ENCODE measurements around the gene SMIM10. TPM values are rescaled to one million over a fixed set of nuclear protein-coding genes. Genes with fewer than 3 reads are reported as not detected.
"Not testable (repeated sequence)": the region's sequence is repeated elsewhere in the genome, so short reads cannot be mapped to it uniquely, and the experiment has no call there.

Gene SMIM10
- total and polyA plus RNA-seq, 2 of the 4 experiments (the other 2 are of a cell fraction), result 2.3 to 6.0 TPM

- CTCF ChIA-PET; H2AK5ac ChIP-seq (ENCODE audit: low read depth, low read length); H2BK20ac ChIP-seq (ENCODE audit: low read depth, low read length); ATAC-seq (ENCODE audit: low read depth); H2AFZ ChIP-seq (replicated peaks; ENCODE audit: low read length, poor library complexity); H3K4me1 ChIP-seq (ENCODE audit: control insufficient read depth, insufficient read depth, low read length); POLR2A ChIA-PET (ENCODE audit: unreplicated experiment); BruUV-seq (replicated peaks); H4K20me1 ChIP-seq (ENCODE audit: insufficient read depth, low read length); H3K79me1 ChIP-seq (ENCODE audit: low read depth in 1 of 2, low read length in 2 of 2); H3K56ac ChIP-seq (ENCODE audit: extremely low read depth, insufficient read depth, low read length); H3K23ac ChIP-seq (ENCODE audit: low read depth, low read length); H3K9ac ChIP-seq (ENCODE audit: low read depth, low read length); H3K14ac ChIP-seq (replicated peaks; ENCODE audit: low read depth, low read length); H3K4me2 ChIP-seq (ENCODE audit: low read depth, low read length); H2BK120ac ChIP-seq (ENCODE audit: low read depth, low read length); H2BK5ac ChIP-seq (ENCODE audit: low read depth, low read length, poor library complexity, severe bottlenecking); H2AK9ac ChIP-seq (replicated peaks; ENCODE audit: low read depth, low read length, poor library complexity); H3K4me3 ChIP-seq (ENCODE audit: insufficient read depth, low read depth, low read length); H3K9me3 ChIP-seq (ENCODE audit: control insufficient read depth, insufficient read depth, low read length); H4K8ac ChIP-seq (ENCODE audit: low read depth in 2 of 2, low read length in 2 of 2); H4K5ac ChIP-seq (ENCODE audit: low read depth, low read length); DNase-seq; dilution Hi-C loops (cut with HindIII; ENCODE audit: low sequenced_read_pairs, unreplicated experiment); H3K4ac ChIP-seq (ENCODE audit: low read depth, low read length); intact Hi-C loops (cut with micrococcal nuclease); H3K9me1 ChIP-seq (ENCODE audit: insufficient read depth, low read length); H4K91ac ChIP-seq (ENCODE audit: insufficient read depth, low read depth, low read length); in situ Hi-C loops (cut with MboI; ENCODE audit: low sequenced_read_pairs); H3K27ac ChIP-seq (ENCODE audit: insufficient read depth, low read length); H3K18ac ChIP-seq (ENCODE audit: low read depth, low read length); H3K36me3 ChIP-seq (ENCODE audit: control insufficient read depth, insufficient read depth, low read length); H3K27me3 ChIP-seq (ENCODE audit: control insufficient read depth, insufficient read depth, low read length); H2BK15ac ChIP-seq (ENCODE audit: low read depth, low read length): not testable (repeated sequence)
- WGBS, 2 experiments (ENCODE audit: extremely low coverage in 2 of 2, insufficient read length in 1 of 2), result no CpG with 5 or more reads among the region's 6 CpGs
Observed at GRCh38 chrX:134946364-134946763, 44.4 kb upstream of the SMIM10 start.

All from IMR-90 (cell line).